ENCODE data around the gene UBE2D4.
"Not testable (repeated sequence)": the region's sequence is repeated elsewhere in the genome, so short reads cannot be mapped to it uniquely, and the experiment has no call there.

The UBE2D4 gene

DNA sequence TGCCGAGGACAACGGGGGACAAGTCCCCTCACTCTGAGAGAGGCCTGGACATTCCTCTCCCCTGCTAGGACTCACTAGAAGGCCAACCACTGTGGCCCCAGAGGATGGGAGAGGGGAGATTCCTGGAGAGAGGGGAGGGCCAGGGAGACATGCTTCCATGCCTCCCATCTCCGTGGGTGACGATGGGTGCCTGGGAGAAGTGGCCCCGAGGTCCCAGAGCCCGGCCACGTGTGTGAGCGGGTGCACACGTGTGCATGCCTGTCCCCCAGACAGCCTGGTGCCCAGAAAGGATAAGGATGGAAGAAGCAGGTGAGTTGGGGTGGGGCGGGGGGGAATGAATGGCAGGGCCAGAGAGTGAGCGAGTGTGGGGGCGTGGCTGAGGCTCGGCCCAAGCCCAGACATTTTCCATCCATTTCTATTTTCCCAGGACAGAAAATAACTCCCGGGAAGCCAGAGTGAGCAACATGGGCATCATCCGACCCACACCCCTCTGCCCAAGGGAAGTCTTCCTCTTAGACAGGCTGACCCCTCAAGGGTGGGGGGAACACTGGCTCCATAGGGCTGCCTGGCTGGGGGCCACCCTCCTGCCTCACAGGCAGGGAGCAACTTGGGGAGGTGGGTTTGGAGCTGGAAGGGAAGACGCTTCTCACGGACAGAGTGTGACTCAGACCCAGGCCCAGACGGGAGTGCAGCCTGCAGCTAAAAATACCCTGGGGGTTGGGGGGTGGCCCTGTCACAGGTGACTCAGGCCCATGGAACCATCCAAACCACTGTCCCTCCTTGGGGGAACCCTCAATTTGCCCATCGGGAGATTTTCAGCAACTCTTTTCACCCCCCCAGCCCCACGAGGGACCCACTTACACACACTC lies 42.2 kb downstream of the UBE2D4 start:
- DNase-seq = not testable (repeated sequence)

DNA sequence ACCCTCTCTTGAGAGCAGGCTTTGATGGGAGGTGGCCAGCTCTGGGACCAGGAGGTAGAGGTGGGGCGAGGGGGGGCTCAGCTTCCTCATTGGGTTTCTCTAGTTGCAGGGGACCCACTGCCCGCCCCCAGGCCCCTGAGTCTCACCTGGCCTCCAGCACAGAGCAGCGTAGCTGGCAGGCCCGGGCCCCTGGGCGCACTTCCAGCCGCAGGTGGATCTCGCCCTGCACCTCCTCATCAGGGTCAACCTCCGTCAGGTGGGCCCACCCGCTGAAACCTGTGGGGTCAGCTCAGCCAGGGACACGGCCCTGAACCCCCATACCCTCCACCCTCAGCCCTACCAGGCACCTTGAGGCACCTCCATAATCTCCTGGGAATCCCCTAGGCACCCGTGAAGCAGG lies 43.4 kb downstream of the UBE2D4 start:
- DNase-seq = not testable (repeated sequence)

DNA sequence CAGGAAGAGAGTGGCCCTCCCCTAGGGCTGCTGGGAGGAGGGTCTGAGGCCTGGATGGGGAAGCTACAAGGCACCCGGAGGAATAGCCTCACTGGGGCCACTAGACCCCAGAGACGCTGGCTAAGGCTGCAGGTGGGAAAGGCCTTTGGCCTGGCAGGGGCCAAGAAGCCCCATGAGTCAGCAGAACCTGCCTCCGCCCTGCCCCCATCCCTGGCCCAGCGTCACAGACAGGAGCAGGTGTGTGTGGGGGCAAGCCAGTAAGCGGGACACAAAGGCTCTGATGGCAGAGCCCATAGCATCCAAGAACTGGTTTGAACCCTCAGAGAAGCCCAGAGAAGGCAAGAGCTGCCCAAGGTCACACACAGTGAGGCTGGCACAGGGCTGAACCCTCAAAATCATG lies 44.5 kb downstream of the UBE2D4 start:
- DNase-seq = not testable (repeated sequence)

DNA sequence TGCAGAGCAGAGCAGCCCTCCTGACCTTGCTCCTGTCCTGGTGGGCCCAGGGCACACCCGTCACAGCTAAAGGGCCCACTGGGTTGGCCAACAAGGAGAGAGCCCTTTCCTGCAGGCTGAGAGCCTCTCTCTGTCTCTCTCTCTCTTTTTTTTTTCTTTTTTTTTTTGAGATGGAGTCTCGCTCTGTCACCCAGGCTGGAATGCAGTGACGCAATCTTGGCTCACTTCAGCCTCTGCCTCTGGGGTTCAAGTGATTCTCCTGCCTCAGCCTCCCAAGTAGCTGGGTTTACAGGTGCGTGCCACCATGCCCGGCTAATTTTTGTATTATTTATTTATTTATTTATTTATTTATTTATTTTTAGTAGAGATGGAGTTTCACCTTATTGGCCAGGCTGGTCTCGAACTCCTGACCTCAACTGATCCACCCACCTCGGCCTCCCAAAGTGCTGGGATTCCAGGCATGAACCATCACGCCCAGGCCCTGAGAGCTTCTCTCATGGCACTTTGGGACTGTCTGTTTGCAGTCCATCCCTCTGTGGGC lies 47.9 kb downstream of the UBE2D4 start:
- DNase-seq = not testable (repeated sequence)

DNA sequence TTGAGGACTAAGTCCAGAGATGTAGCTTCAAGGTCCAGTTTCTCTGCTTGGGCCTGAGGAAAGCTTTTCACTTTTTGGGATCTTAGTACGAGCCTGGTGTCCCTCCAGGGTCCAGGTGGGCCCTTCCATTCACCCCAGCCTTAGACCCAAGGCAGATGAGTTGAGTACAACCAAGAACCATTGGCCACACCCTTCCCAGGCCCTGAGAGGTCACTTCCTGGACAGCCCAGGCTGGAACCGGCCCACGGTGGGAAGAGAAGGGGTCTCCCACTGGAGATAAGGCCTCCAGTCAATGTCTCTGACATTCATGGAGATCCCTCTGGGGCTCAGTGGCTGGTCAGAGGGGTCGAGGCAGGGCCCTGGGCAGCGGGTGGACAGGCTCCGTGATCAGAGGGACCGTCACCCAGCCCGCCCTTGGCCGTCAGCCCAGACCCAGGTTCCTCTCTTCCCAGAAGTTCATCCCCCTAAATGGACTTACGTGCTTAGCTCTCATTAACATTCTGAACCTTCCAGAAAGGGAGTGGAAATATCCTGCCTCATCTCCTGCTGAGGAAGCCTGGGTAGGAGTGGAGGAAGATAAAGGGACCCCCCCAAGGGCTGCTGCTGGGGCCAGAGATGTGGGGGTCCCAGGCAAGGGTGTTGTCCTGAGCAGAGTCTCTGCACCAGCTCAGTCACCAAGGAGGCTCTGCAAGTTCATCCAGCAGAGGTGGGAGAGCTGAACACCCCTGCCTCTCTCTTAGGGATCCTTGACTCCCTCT lies 48.7 kb downstream of the UBE2D4 start:
- DNase-seq = not testable (repeated sequence)

DNA sequence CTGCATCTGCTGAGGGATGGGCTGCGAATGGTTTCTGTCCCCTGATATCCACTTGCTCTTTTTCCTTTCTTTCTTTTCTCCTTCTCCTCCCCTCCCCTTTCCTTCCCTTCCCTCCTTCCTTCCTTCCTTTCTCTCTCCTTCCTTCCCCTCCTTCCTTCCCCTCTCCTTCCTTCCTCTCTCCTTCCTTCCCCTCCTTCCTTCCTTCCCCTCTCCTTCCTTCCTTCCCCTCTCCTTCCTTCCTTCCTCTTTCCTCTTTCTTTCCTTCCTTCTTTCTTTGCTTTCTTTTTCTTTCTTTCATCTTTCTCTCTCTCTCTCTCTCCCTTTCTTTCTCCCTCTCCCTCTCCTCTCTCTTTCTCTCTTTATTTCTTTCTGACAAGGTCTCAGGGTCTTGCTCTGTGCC lies 51.3 kb downstream of the UBE2D4 start:
- DNase-seq = no peak

DNA sequence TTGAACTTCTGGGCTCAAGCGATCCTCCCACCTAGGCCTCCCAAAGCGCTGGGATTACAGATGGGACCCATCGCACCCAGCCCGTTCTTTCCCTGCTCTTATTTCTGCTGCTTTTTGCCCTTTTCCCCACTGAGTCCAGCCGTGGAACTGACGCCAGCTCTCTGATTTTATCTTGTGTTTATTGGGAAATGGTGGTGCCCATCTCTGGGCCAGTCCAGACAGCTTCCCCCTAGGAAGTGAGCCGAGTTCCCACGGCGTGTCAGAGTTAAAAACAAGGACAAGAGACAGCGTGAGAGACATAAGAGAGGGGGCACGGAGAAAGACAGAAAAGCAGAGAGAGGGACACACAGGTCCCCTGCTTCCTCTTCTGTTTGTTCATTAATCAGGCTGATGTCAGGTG lies 51.9 kb downstream of the UBE2D4 start:
- DNase-seq = not testable (repeated sequence)

DNA sequence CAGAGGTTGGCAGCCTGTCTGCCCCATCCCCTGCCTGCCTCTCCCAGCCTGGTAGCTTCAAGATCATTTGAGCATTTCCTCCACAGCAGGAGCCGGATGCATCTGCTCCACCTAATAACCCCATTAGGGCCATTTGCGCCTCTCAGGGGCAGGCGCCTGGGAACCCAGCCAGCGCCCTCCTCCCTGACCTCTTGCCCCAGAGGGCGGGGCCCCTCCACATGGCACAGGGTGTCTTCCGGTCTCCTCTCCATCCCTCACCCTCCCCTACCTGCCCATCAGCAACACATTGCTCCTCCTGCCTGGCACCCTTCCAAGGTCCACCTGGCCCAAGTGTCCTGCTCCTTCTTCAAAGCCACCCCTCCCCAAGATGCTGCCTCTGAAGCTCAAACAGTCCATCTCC lies 56.6 kb downstream of the UBE2D4 start:
- not testable (repeated sequence) for DNase-seq

DNA sequence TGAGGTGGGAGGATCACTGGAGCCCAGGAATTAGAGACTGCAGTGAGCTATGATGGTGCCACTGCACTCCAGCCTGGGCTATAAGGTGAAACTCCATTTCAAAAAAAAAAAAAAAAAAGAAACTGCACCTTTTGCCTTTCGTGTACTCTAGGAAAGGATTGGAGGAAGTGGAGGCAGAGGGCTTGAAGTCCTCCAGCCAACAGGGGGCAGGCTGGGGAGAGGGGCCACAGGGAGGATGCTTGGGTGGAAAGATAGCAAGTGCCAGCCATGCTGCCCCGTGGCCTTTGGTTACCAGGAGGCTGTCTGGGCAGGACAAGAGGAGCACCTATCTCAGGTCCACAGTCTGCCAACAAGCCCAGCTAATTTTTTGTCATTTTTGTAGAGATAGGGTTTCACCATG lies 57.5 kb downstream of the UBE2D4 start:
- DNase-seq = not testable (repeated sequence)

DNA sequence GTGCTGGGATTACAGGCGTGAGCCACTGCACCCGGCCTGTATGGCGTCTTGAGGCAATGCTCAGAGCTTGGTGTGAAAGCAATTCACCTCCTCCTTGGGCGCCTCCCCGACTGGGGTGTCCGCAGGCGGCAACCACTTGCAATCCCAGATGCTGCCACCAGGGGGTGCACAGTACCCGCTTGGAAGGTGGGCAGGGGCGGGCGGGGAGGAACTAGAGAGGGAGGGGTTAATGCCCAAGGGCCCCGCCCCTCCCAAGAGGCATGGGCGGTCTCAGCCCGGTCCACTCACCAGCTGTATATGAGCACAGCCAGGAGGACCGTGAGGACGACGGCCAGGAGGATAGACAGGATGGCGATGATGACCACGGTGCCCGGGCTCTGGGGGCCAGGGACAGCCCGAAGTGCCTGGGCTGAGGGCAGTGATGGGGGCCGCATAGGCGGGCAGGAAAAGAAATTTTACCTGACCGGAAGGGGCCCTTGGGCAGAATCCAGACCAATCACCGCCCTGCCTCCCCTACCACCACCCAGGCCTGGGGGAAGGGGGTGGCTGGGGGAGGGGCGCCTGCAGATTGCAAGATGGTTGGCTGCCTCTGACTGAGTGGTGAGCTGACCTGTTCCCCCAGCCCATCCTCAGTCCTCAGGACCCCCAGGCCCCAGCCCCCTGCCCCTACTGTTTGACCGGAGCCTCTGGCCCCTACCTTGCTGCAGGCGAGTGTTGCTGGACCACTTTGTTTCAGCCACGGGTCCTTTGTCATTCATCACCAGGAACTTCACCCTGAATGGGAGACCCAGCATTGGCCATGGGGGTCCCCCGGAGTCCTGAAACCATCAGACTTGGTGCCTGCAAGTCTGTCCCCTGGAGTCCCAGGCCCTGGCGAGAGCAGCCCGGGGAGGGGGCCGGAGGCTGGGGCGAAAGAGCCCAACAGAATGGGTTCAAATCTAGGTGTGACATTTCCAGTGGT lies 59.9 kb downstream of the UBE2D4 start:
- DNase-seq = peak; percentile 91

DNA sequence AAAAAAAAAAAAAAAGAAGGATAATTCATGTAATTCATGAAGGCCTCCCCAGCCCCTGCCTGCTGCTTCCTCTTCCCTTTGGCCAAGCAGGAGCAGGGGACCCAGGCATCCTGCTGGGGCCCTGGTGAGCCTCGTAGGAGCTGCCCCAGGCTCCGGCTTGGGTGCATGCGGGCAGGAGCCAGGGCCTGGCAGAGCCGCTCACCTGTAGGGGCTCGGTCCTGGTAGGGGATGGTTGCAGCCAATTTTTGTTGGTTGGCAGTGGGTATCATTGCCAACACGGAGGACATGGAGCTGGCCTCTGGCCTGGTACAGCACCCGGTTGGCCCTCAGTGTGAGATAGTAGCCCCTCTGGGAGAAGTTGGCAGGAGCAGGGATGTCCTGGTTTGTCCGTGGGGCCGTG lies 61.2 kb downstream of the UBE2D4 start:
- not testable (repeated sequence) for DNase-seq

DNA sequence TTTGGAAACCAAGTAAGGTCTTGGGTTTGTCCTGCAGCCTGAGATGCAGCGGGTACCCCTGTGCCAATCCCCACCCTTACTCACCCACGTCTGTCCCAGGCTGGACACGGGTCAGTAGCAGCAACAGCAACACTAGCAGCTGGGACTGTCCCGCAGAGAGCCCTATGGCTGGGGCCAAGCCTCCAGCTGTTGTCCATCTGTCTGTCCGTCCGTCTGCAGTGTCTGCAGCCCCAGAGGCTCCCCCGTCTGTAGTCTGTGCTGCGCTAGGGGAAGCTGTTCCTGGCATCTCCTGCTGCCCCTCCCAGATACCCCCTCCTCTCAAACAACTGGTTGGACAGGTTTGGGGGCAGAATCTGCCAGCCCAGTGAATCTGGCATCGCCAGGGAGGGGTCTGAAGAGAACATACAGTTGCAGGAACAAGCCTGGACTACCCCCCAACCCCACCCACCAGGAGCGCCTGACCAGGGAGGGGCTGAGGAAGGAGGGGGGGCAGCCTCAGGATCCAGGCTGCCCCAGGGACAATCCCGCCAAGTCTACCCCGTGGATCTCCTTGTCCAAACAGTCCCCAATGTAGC lies 63.9 kb downstream of the UBE2D4 start:
- DNase-seq = not testable (repeated sequence)

DNA sequence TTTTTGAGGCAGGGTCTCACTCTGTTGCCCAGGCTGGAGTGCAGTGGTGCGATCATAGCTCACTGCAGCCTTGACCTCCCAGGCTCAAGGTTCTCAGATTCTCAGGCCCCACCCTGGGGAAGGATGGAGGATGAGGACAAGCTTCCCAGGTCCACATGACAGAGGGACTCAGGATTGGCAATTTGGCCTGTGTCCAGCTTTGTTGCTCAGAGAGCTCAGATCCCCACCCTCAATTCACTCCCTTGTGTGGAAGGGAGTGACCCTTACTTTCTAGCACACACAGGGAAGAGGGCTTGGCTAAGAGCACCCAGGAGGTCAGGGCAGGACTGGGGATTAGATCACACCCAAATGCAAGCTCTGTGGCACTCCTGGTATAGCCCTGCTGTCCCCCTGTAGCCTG lies 64.6 kb downstream of the UBE2D4 start:
- DNase-seq = not testable (repeated sequence)

DNA sequence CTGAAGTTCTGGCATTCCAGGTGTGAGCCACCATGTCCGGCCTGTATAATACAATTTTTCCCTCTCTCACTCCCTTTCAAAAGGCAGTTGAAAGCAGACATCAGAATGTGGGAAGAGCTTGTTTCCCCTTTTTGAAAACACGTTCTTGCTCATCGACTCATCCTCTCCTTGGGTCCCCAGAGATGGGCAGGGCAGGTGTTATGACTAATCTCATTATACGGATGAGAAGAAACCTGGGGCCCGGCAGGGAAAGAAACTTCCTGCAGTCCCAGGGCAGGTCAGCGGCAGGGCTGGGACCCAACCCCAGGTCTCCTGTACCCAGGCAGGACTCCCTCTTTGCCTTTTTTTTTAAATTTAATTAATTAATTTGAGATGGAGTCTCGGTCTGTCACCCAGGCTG lies 66.7 kb downstream of the UBE2D4 start:
- DNase-seq = not testable (repeated sequence)

DNA sequence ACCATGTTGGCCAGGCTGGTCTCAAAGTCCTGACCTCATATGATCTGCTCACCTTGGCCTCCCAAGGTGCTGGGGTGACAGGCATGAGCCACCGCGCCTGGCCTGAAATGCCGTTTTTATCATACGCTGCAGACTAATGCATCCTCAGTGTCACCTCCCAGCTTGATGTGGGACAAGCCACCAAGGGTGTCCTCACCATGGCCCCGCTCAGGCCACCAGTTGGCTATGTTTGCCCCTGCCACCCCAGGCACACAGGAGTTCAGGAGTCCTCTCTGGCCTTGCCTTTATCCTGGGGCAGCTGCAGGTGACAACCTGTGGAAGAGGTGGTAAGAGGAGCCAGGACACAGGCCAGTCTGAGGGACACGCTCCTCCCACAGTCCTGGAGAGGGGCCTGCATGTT lies 68.4 kb downstream of the UBE2D4 start:
- not testable (repeated sequence) for DNase-seq

DNA sequence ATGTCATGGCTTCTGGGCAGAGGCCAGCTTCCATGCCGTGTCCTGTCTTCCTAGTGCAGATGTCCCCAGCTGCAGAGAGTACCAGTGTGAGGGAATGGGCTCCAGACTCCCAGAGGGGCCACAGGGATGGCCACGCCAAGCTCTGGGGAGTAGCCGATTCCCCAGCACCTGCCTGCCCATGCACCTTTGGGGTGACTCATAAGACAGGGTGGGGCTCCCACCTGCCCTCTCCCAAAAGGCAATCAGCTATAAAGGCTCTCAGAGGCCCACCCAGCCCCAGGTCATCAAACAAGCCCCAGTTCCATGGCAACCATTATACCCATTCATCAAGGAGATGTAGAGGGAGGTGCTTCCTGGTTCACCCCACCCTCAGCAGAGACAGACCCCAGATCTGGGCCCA lies 71.3 kb downstream of the UBE2D4 start, which contains the start of gene SPDYE1:
Gene SPDYE1 (plus strand): TSS at position 366 of the 400 bp plus-strand sequence. CDS start 2,053 bp downstream, outside the sequence.
- DNase-seq = not testable (repeated sequence)
